ENCODE measurements around the gene JADE2.

- TF ChIP-seq YY1 (IDR thresholded peaks at IDR 0.05; ENCODE audit: insufficient read depth, insufficient read length) = no peak
- TF ChIP-seq ZNF274 (IDR thresholded peaks at IDR 0.05; ENCODE audit: low read depth, low read length) = no peak
- no peak for TF ChIP-seq SUZ12 (IDR thresholded peaks at IDR 0.05; ENCODE audit: extremely low read depth, insufficient read depth, insufficient read length)
Observed at GRCh38 chr5:134477462-134478245, 47.8 kb upstream of the JADE2 start.
